Endothelial cell of umbilical vein (primary cell): ENCODE measurements around the gene ETV4. TPM values are rescaled to one million over a fixed set of nuclear protein-coding genes. Genes with fewer than 3 reads are reported as not detected.

ENCODE experiments used
- BruUV-seq: library from RNA; stranded (reverse); fragments of 400-500 nt; replicated peaks from 2 replicates; lab custom pipeline; 2021; lab: Mats Ljungman, UMichigan
- CTCF ChIA-PET: fragments of 300-600, 350-600 bp; sonication (Branson Sonifier 250); formaldehyde crosslinking; loops from one replicate; lab custom pipeline; 2021; ENCODE audit warnings: antibody characterized with exemption, inconsistent platforms; lab: Charles Lee
- POLR2A ChIA-PET: fragments of 300-600, 350-600 bp; sonication (Branson Sonifier 250); formaldehyde crosslinking; loops from one replicate; lab custom pipeline; 2021; ENCODE audit warnings: antibody characterized with exemption, inconsistent platforms; lab: Charles Lee
- DNase-seq: peaks from one replicate; pipeline ENCODE4 v3.0.0-alpha.2; 2011; ENCODE audit warnings: low read depth, low spot score
- FAIRE-seq: peaks from 2 replicates; lab custom pipeline; 2011; peaks lifted over from hg19 to GRCh38; lab: Jason Lieb, UNC
- H2AFZ ChIP-seq: 2 replicates; pipeline ENCODE4 v1.6.0; 2012; ENCODE audit warnings: low read depth, low read length, control low read depth, inconsistent platforms
- H3K27ac ChIP-seq: 2 replicates; pipeline ENCODE4 v1.5.1; 2011; ENCODE audit warnings: low read depth, mild to moderate bottlenecking, control low read depth, low read length, moderate library complexity; ENCODE audit not compliant: insufficient read depth
- H3K27me3 ChIP-seq, 2 experiments: 2 replicates each; pipeline versions ENCODE4 v1.6.0 to v1.6.1; 2011; ENCODE audit warnings: low read length in 2 of 2, mixed read lengths in 1 of 2; ENCODE audit not compliant: control insufficient read depth in 2 of 2, insufficient read depth in 2 of 2
- H3K36me3 ChIP-seq, 2 experiments: 2 replicates in 1 of 2; 3 replicates in 1 of 2; pipeline ENCODE4 v1.5.1; 2011; ENCODE audit warnings: low read length in 2 of 2, mild to moderate bottlenecking in 1 of 2, moderate library complexity in 1 of 2; ENCODE audit not compliant: control insufficient read depth in 2 of 2, insufficient read depth in 2 of 2; ENCODE audit errors: extremely low read depth in 1 of 2
- H3K4me1 ChIP-seq: 3 replicates; pipeline ENCODE4 v1.5.1; 2011; ENCODE audit warnings: mild to moderate bottlenecking, low read length; ENCODE audit not compliant: control insufficient read depth, insufficient read depth; ENCODE audit errors: extremely low read depth
- H3K4me2 ChIP-seq: 2 replicates; pipeline ENCODE4 v1.6.1; 2011; ENCODE audit warnings: low read length, control low read depth, mixed read lengths; ENCODE audit not compliant: insufficient read depth
- H3K4me3 ChIP-seq, 3 experiments: fragments of 200-600 bp in 1 of 3; sonication (generic), shearing (Covaris generic) in 1 of 3; replicated peaks in 1 of 3; 2 replicates each; pipeline ENCODE4 v1.5.1; 2011 to 2016; ENCODE audit warnings: control low read depth in 3 of 3, low read length in 3 of 3, mild to moderate bottlenecking in 2 of 3, inconsistent platforms in 1 of 3, low read depth in 1 of 3, moderate library complexity in 1 of 3; ENCODE audit not compliant: insufficient read depth in 1 of 3
- H3K79me2 ChIP-seq: 2 replicates; pipeline ENCODE4 v1.6.0; 2012; ENCODE audit warnings: low read length, inconsistent platforms; ENCODE audit not compliant: control insufficient read depth, insufficient read depth
- H3K9ac ChIP-seq: replicated peaks from 2 replicates; pipeline ENCODE3; 2011; ENCODE audit warnings: low read length, control low read depth; ENCODE audit not compliant: insufficient read depth; ENCODE audit errors: extremely low read depth
- H3K9me1 ChIP-seq: replicated peaks from 3 replicates; pipeline ENCODE4 v1.6.0; 2011; ENCODE audit warnings: mild to moderate bottlenecking, low read length; ENCODE audit not compliant: control insufficient read depth, insufficient read depth; ENCODE audit errors: extremely low read depth
- H3K9me3 ChIP-seq: replicated peaks from 2 replicates; pipeline ENCODE4 v1.5.1; 2012; ENCODE audit warnings: low read length, inconsistent platforms; ENCODE audit not compliant: control insufficient read depth, insufficient read depth
- H4K20me1 ChIP-seq: replicated peaks from 2 replicates; pipeline ENCODE3; 2011; ENCODE audit warnings: mild to moderate bottlenecking, low read length; ENCODE audit not compliant: control insufficient read depth, insufficient read depth; ENCODE audit errors: extremely low read depth
- JUN ChIP-seq: IDR thresholded peaks from 2 replicates; pipeline ENCODE4 v1.6.1; 2011; ENCODE audit warnings: borderline replicate concordance, low read depth; ENCODE audit not compliant: insufficient read length, insufficient read depth
- MYC ChIP-seq: IDR thresholded peaks from one replicate; pipeline ENCODE4 v1.6.1; 2011; ENCODE audit warnings: mild to moderate bottlenecking, low read depth, low read length
- POLR2A ChIP-seq: IDR thresholded peaks from 2 replicates; pipeline ENCODE4 v1.6.1; 2012; ENCODE audit warnings: low read depth, mild to moderate bottlenecking, control low read depth, low read length
- POLR2AphosphoS5 ChIP-seq: IDR thresholded peaks from 2 replicates; pipeline ENCODE4 v1.6.1; 2012; ENCODE audit warnings: low read depth, mild to moderate bottlenecking, control low read depth, low read length, moderate library complexity; ENCODE audit not compliant: insufficient read depth
- dilution Hi-C: fragments of 300-500 bp; cut with MboI; formaldehyde crosslinking; loops from one replicate; pipeline ENCODE4 v1.15.0; 2019; ENCODE audit warnings: low sequenced_read_pairs; ENCODE audit not compliant: extremely low pct_ligation_motif_present
- intact Hi-C: fragments of 100-400 bp; cut with micrococcal nuclease; formaldehyde crosslinking; loops from one replicate; pipeline ENCODE4 v1.10.0; 2022
- polyA plus RNA-seq, 4 experiments: library from polyadenylated mRNA; depleted of rRNA in 3 of 4; stranded (reverse) in 3 of 4; unstranded in 1 of 4; fragments of >200 nt; gene quantifications; 2 replicates each; pipeline versions ENCODE4 v1.2.1 to v1.2.3, GENCODE V29; 2011 to 2012; ENCODE audit warnings: missing spikeins in 1 of 4
- total RNA-seq: library from RNA; stranded (reverse); gene quantifications from 2 replicates; pipeline ENCODE4 v1.2.3, GENCODE V29; 2021
- TF ChIP-seq, protein P1 (sequence below), 2 donors: IDR thresholded peaks; 1 replicate in 1 of 2; 2 replicates in 1 of 2; pipeline ENCODE4 v1.5.1; 2011; ENCODE audit warnings: low read length in 2 of 2, mild to moderate bottlenecking in 2 of 2, moderate library complexity in 2 of 2, control low read depth in 1 of 2, inconsistent platforms in 1 of 2, low read depth in 1 of 2; ENCODE audit not compliant: insufficient read depth in 1 of 2; ENCODE audit errors: extremely low read depth in 1 of 2

Gene ETV4
- total and polyA plus RNA-seq, 2 donors (not counting 3 experiments of a cell fraction or from before 2014, with no cell fraction given): 7.3 to 32.2 TPM

DNA sequence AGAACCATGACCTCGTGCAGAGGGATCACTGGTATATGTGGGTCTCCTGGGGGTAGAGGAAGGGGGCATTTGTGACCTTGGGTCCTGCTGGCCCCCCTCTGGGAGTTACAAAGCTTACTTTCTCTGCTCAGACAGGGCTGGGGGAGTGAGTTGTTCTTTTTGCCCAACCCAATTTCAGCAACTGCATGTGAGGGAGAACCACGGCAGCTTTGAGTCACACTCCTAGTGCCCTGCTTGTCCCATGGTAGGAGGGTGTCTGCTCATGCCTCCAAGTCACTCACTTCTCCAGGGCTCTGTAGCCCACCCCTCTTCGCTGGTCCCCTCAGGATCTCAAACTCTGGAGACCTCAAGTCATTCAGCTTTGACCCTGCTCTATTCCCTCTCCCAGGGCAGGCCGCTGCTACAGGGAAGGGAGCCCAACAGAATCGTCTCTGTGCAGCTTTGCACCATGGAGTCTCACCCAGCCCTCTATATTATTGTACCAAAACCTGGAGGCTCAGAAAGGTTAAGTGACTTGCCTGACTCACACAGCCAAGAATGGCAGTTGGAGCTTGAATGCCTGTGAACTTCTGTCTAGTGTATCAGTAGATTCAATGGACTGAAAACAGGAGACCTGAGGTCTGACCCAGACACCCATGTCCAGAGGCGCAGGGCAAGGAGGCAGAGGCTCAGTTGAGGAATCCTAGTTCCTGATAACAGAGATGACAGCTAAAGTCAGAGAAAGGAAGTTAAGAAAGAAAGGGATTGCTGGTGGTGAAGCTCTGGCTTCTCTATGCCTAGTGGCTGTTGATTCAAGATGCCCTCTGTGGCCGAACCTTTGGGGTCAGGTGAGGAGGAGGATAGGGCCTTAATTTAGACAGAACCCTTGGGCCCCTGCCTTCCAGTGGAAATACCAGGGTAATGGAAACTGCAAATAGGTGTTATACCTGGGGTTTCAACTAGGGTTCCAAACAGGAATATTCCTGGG lies 14.6 kb upstream of the ETV4 start:
- FAIRE-seq (no peak), DNase-seq (no peak)
- Histone ChIP-seq H3K27me3 (peaks cover 16% of the 10 kb centered on the region in 2 experiments), H3K27ac (no peak overlapping the region), H3K9ac (no peak overlapping the region), H4K20me1 (no peaks in the 10 kb centered on the region), H3K4me1 (peaks cover 7% of the 10 kb centered on the region), H3K79me2 (no peaks in the 10 kb centered on the region), H3K4me2 (no peak overlapping the region), H3K9me3 (no peaks in the 10 kb centered on the region), H3K4me3 (no peak overlapping the region), H3K36me3 (no peaks in the 10 kb centered on the region), H3K9me1 (no peaks in the 10 kb centered on the region), H2AFZ (no peak overlapping the region)
- POLR2A ChIA-PET: no interaction called here
- no peak for TF ChIP-seq MYC
- TF ChIP-seq, protein P1, sequence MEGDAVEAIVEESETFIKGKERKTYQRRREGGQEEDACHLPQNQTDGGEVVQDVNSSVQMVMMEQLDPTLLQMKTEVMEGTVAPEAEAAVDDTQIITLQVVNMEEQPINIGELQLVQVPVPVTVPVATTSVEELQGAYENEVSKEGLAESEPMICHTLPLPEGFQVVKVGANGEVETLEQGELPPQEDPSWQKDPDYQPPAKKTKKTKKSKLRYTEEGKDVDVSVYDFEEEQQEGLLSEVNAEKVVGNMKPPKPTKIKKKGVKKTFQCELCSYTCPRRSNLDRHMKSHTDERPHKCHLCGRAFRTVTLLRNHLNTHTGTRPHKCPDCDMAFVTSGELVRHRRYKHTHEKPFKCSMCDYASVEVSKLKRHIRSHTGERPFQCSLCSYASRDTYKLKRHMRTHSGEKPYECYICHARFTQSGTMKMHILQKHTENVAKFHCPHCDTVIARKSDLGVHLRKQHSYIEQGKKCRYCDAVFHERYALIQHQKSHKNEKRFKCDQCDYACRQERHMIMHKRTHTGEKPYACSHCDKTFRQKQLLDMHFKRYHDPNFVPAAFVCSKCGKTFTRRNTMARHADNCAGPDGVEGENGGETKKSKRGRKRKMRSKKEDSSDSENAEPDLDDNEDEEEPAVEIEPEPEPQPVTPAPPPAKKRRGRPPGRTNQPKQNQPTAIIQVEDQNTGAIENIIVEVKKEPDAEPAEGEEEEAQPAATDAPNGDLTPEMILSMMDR (IDR thresholded peaks at IDR 0.05; ENCODE audit: extremely low read depth in 1 of 2, insufficient read depth in 1 of 2, low read depth in 1 of 2, low read length in 2 of 2): no peak
- no peak for TF ChIP-seq JUN
- no peak for TF ChIP-seq POLR2A
- TF ChIP-seq POLR2AphosphoS5: no peak
- CTCF ChIA-PET: interaction anchor here (1.2 to 1.5 kb wide), 2 partner anchors 15 to 113 kb away, joined by 4 to 6 read pairs; no protein-coding TSS in a partner anchor
- dilution Hi-C loops (no loop called here), intact Hi-C loops (loop anchor here (5.0 kb wide), 1 partner anchor 38 kb away; no protein-coding TSS in a partner anchor)
- BruUV-seq: no TSS peak
